Placental pericyte (primary cell): ENCODE data around the gene RNF39. TPM values are rescaled to one million over a fixed set of nuclear protein-coding genes. Genes with fewer than 3 reads are reported as not detected.

Experiments
- small RNA-seq: library from RNA; depleted of rRNA; stranded (forward); fragments of <200 nt; gene quantifications from one replicate; pipeline ENCODE3, GENCODE V24; 2012; ENCODE audit warnings: low replicate concordance
- total RNA-seq: library from RNA; depleted of rRNA; stranded (reverse); fragments of >200 nt; gene quantifications from 2 replicates; pipeline ENCODE4 v1.2.3, GENCODE V29; 2012

The RNF39 gene
- total RNA-seq: not detected in 2 replicates

GRCh38 chr6:30075094-30075789, at the start of gene RNF39:
Gene RNF39 (minus strand): TSS chr6:30075769. CDS start chr6:30075585, 184 bp downstream.

GRCh38 chr6:30113003-30113759, 37.6 kb upstream of the RNF39 start, which contains the start of gene TRIM31:
Gene TRIM31 (minus strand): TSS chr6:30113090. CDS start chr6:30112805, 285 bp downstream.

GRCh38 chr6:30066577-30067459, 8.8 kb downstream of the RNF39 start, which contains the start of gene PPP1R11:
Gene PPP1R11 (plus strand): TSS chr6:30067198. CDS start chr6:30067411, 213 bp downstream.

GRCh38 chr6:30061092-30061857, 14.3 kb downstream of the RNF39 start, which contains the start of gene POLR1H:
Gene POLR1H (plus strand): TSS chr6:30061265. CDS start chr6:30061525, 260 bp downstream.

Small RNA genes lying within 50 kb of the gene (small RNA-seq; reads per million reads assigned to genes)
- gene RF02218: not detected
- not detected for gene RF02219
- not detected for gene RF02220

Other genes with a start within 250 kb of the RNF39 start
- gene HLA-G, start 247.9 kb downstream of the RNF39 start, total RNA-seq: not detected in 2 replicates
- gene HLA-A, start 133.2 kb downstream of the RNF39 start, total RNA-seq: 523 and 603 TPM in 2 replicates
- gene POLR1H, start 14.5 kb downstream of the RNF39 start, total RNA-seq: 16.2 and 27.3 TPM in 2 replicates
- gene PPP1R11, start 8.6 kb downstream of the RNF39 start, total RNA-seq: 39.1 and 41.6 TPM in 2 replicates
- not detected in 2 replicates for gene TRIM31, start 37.3 kb upstream of the RNF39 start, total RNA-seq
- not detected in 2 replicates for gene TRIM40, start 60.4 kb upstream of the RNF39 start, total RNA-seq
- gene TRIM10, start 85.4 kb upstream of the RNF39 start, total RNA-seq: not detected in 2 replicates
- not detected in 2 replicates for gene TRIM15, start 87.8 kb upstream of the RNF39 start, total RNA-seq
- 25.6 and 36.9 TPM in 2 replicates for gene TRIM26, start 137.6 kb upstream of the RNF39 start, total RNA-seq